Stimulated activated CD4-positive, alpha-beta T cell treated with anti-CD3 and anti-CD28 coated beads, Interleukin-4, amount 100 ng/mL, for 4 hours (primary cell): Measurements from ENCODE around the gene SPATA13.

Experiments
- DNase-seq, 2 experiments: peaks; one replicate each; pipeline ENCODE4 v3.0.0-alpha.2; 2020

SPATA13 gene

GRCh38 chr13:24168392-24168750, 7.9 kb downstream of the SPATA13 start:
- no peak for DNase-seq

GRCh38 chr13:24168979-24169378, 8.5 kb downstream of the SPATA13 start:
- no peak for DNase-seq

GRCh38 chr13:24172071-24172470, 11.6 kb downstream of the SPATA13 start:
- no peak for DNase-seq

- no peak for DNase-seq
These were observed 13.3 kb downstream of the SPATA13 start for GRCh38 chr13:24173795-24174194.

GRCh38 chr13:24175847-24176246, 15.3 kb downstream of the SPATA13 start:
- DNase-seq = no peak

GRCh38 chr13:24176351-24177101, 16.0 kb downstream of the SPATA13 start:
- DNase-seq = no peak

DNA sequence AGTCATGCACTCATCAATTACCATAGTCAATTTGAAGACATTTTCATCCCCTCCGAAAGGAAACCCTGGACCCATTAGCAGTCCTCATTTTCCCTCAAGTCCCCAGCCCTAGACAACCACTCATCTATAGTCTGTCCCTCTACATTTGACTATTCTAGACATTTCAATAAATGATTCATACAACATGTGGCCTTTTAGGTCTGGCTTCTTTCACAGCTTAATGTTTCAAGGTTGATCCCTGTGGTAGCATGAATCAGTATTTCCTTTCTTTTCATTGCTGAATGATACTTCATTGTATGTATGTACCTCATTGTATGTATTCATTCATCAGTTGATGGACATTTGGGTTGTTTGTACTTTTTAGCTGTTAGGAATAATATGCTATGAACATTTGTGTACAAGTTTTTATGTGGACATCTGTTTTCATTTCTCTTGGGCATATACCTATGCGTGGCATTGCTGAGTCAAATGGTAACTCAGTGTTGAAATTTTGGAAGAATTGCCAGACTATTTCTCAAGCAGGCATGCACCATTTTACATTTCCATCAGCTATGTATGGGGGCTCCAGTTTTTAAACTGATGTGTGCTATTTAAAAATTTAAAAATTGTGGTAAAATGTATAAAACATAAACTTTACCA, 18.4 kb downstream of the SPATA13 start:
- DNase-seq = no peak

- DNase-seq = no peak
These were observed 18.9 kb downstream of the SPATA13 start for GRCh38 chr13:24179486-24179850.

DNA sequence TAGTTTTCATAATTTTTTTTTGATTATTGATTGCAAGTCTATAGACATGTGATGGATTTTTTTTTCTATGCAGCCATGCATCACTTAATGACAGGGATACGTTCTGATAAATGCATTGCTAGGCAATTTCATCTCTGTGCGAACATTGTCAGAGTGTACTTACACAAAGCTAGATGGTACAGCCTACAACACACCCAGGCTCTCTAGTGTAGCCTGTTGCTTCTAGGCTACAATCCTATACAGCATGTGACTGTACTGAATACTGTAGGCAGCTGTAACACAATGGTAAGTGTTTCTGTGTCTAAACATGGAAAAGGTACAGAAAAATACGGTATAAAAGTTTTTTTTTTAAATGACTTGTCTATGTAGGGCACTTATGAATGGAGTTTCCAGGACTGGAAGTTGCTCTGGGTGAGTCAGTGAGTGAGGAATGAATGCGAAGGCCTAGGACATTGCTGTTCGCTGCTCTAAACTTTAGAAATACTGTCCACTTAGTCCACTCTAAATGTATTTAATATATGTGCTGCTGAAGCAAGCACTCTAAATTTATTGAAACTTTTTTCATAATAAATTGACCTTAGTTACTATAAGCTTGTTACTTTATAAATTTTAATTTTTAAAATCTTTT, 20.3 kb downstream of the SPATA13 start:
- DNase-seq = no peak

DNA sequence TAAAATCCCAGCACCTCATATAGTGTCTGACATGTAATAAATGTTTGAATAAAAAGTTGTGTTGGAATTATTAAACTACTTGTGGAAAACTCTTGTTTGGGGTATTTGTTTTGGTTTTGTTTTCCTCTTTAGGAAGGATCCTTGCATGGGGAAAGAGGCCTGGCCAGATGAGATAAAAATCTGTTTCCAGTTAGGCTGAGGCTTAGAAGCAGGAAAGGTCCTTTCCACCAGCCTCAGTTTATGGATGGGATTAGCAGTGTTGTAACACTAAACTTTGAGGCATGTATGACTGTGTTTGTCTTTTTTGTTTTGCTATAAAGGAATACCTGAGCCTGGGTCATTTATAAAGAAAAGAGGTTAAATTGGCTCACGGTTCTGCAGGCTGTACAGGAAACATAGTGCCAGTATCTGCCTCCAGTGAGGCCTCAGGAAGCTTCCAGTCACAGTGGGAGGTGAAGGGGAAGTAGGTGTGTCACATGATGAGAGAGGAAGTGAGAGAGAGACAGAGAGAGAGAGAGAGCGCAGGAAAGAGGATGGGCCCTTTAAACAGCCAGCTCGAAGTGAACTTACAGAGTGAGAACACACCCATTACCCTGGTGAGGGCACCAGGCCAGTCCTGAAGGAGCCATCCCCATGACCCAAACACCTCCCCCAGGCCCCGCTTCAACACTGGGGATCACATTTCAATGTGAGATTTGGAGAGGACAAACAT, 21.6 kb downstream of the SPATA13 start:
- DNase-seq = no peak

DNA sequence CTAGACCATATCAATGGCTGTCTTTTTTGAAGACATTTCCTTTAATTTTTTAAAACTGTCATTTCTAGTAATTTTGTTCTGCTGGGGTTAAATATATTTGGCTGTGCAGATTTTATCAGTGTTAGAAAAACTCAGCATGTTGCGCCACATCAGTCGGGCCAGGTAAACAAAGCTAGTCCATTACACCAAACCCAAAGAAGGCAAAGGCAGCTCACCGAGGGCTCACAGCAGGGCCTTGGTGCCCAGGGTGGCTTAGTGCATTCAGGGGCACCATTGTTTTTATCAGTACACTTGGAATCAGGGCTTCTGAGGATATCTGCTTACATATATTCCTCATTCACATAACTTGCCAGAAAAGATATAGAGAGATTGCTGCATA, 22.2 kb downstream of the SPATA13 start:
- DNase-seq = no peak

DNA sequence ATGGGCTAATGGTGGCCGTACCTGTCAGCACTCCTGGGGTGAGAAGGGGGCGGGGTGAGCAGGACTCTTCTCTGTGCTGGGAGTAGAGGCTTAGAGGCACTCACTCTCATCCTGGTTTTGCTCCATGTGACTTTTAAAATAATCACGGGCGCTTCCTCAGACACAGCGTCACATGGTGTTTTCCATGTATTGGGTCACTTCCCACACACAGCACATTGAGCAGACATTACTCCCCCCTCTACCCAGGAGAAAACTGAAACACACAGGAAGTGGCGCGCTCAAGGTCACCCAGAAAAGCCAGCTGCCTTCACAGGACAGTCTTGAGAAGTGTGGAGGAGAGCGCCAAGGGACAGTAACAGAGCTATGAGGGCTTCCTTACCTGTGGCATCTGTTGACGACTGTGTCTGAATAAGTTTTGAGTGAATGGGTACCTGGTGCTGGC, 23.2 kb downstream of the SPATA13 start:
- no peak for DNase-seq

GRCh38 chr13:24184265-24184841, 23.8 kb downstream of the SPATA13 start:
- no peak for DNase-seq

- DNase-seq = no peak
These were observed 24.4 kb downstream of the SPATA13 start for GRCh38 chr13:24184882-24185281.

DNA sequence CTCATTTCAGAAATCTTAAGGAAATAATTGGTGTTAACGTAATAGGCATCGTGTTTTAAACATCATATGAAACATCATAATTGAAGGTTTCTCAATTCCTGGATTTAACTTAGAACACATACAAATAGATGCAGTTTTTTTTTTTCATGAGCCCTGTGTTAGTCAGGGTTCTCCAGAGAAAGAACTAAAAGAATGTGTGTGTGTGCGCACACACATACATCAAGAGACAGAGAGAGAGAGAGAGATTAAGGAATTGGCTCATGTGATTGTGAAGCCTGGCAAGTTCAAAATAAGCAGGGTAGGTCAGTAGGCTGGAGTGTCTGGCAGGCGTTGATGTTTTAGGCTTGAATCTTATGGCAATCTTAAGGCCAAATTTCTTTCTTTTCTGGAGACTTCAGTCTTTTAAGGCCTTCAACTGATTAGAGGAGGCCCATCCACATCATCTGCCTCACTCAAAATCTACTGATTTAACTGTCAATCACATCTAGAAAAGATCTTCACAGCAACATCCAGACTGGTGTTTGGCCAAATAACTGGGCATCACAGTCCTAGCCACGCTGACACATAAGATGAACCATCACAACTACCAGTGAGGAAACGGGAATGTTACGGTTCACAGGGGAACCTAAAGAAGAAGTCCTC, 25.2 kb downstream of the SPATA13 start:
- no peak for DNase-seq

DNA sequence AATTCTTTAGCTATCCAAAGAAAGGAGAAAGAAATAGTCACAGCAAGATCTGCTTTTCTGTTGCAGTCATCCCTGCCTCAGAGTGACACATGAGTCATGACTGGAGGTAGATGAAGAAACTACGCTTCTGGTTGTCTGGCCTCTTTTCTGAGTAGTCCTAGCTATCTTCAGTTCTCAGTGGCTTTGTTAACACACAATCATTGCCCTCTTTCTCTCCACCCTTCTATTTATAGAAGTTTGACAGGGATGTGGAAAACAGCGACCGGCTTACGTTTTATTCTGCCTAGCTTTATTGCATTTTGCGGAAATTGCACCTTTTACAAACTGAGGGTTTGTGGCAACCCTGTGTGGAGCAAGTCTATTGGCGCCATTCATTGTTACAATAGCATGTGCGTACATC, 26.7 kb downstream of the SPATA13 start:
- no peak for DNase-seq

- DNase-seq = no peak
These were observed 31.7 kb downstream of the SPATA13 start for GRCh38 chr13:24192057-24192810.

DNA sequence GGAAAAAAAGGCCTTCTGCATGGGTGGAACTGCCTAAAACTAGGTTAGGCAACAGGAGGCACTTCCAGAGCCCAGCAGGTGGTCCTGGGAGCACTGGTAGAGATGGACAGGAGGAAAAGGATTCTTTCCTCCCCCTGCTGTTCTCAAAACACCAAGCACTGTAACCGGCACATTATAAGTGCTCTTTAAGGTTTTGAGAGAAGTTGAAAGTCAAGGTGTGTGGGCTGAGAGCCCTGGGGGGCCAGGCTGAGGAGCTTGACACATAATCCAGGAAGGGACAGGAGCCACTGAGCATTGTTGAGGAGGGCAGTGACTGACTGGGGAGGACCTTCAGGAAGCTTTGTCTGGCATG, 32.3 kb downstream of the SPATA13 start:
- no peak for DNase-seq

DNA sequence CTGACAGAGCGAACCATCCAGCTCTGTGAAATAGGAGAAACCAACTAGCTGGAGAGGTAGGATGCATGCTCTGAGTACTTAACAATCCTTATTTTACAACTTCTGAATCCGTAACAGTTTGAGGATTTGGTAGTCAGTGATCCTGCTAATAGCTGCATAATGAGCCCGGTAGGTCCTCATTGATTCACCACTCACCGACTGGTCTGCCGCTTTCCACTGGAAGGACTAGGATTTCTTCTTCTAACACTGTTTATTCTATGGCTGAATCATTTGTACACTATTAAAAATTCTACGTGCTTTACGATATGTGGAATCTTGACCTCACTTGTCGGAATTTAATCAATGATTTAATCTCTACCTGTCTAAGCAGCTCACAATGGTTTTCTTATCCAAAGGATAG, 33.9 kb downstream of the SPATA13 start:
- DNase-seq = no peak

- DNase-seq = no peak
These were observed 35.1 kb downstream of the SPATA13 start for GRCh38 chr13:24195626-24196025.

- no peak for DNase-seq
These were observed 36.2 kb downstream of the SPATA13 start for GRCh38 chr13:24196593-24197197.

DNA sequence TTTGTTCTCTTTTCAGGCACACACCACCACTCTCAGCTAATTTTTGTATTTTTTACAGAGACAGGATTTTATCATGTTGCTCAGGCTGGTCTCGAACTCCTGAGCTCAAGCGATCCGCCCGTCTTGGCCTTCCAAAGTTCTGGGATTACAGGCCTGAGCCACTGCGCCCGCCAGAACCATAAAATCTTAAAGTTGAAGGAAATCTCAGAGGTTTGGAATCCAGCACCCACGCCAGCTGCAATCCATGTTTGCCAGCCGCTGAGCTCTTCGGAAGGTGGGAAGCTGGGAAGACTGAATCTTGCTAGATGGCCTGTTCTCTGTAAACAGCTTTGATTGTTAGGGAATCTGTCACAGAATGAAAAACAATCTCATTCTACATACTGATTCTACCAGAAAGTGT, 38.5 kb downstream of the SPATA13 start:
- DNase-seq = no peak
